ENCODE results near the gene HOXB7. TPM values are rescaled to one million over a fixed set of nuclear protein-coding genes. Genes with fewer than 3 reads are reported as not detected.

HOXB7 gene
- total RNA-seq, 1 donor from 2014 or later, result 0.64 TPM

GRCh38 chr17:48568499-48569239 lies 42.1 kb downstream of the HOXB7 start:
- TF ChIP-seq CTCF (IDR thresholded peaks at IDR 0.05; ENCODE audit: partially characterized antibody, unreplicated experiment), result no peak
- H3K27me3 Mint-ChIP-seq (ENCODE audit: unreplicated experiment), result peaks cover 28% of the 10 kb centered on the region
- no peak for DNase-seq
- peaks cover 6% of the 10 kb centered on the region for H3K9me3 Mint-ChIP-seq (ENCODE audit: unreplicated experiment)
- H3K36me3 Mint-ChIP-seq (ENCODE audit: unreplicated experiment), result no peaks in the 10 kb centered on the region
- H3K4me1 Mint-ChIP-seq (ENCODE audit: low read depth, unreplicated experiment), result peaks cover 2% of the 10 kb centered on the region
- H3K27ac Mint-ChIP-seq (ENCODE audit: unreplicated experiment), result no peak overlapping the region
- H3K4me3 Mint-ChIP-seq (ENCODE audit: unreplicated experiment), result no peak overlapping the region

GRCh38 chr17:48567646-48568354 lies 43.0 kb downstream of the HOXB7 start:
- peaks cover 7% of the 10 kb centered on the region for H3K9me3 Mint-ChIP-seq (ENCODE audit: unreplicated experiment)
- H3K27ac Mint-ChIP-seq (ENCODE audit: unreplicated experiment), result no peak overlapping the region

GRCh38 chr17:48567209-48567608 lies 43.6 kb downstream of the HOXB7 start:
- no peak for DNase-seq
- Mint-ChIP-seq H3K27me3 (ENCODE audit: unreplicated experiment) (peaks cover 33% of the 10 kb centered on the region), H3K36me3 (ENCODE audit: unreplicated experiment) (no peaks in the 10 kb centered on the region), H3K9me3 (ENCODE audit: unreplicated experiment) (peaks cover 7% of the 10 kb centered on the region), H3K27ac (ENCODE audit: unreplicated experiment) (no peak overlapping the region), H3K4me1 (ENCODE audit: low read depth, unreplicated experiment) (peaks cover 3% of the 10 kb centered on the region), H3K4me3 (ENCODE audit: unreplicated experiment) (no peak overlapping the region)
- TF ChIP-seq CTCF (IDR thresholded peaks at IDR 0.05; ENCODE audit: partially characterized antibody, unreplicated experiment), result no peak

More at GRCh38 chr17:48567646-48568354, 43.0 kb downstream of the HOXB7 start:
- DNase-seq, result no peak
- H3K27me3 Mint-ChIP-seq (ENCODE audit: unreplicated experiment), result peaks cover 27% of the 10 kb centered on the region
- TF ChIP-seq CTCF (IDR thresholded peaks at IDR 0.05; ENCODE audit: partially characterized antibody, unreplicated experiment), result no peak
- no peaks in the 10 kb centered on the region for H3K36me3 Mint-ChIP-seq (ENCODE audit: unreplicated experiment)
- no peak overlapping the region for H3K4me3 Mint-ChIP-seq (ENCODE audit: unreplicated experiment)
- H3K4me1 Mint-ChIP-seq (ENCODE audit: low read depth, unreplicated experiment), result peaks cover 3% of the 10 kb centered on the region

- no peak for TF ChIP-seq CTCF (IDR thresholded peaks at IDR 0.05; ENCODE audit: partially characterized antibody, unreplicated experiment)
- Mint-ChIP-seq H3K9me3 (ENCODE audit: unreplicated experiment) (peaks cover 7% of the 10 kb centered on the region), H3K4me1 (ENCODE audit: low read depth, unreplicated experiment) (peaks cover 3% of the 10 kb centered on the region), H3K4me3 (ENCODE audit: unreplicated experiment) (no peak overlapping the region), H3K36me3 (ENCODE audit: unreplicated experiment) (no peaks in the 10 kb centered on the region), H3K27ac (ENCODE audit: unreplicated experiment) (no peak overlapping the region), H3K27me3 (ENCODE audit: unreplicated experiment) (peaks cover 33% of the 10 kb centered on the region)
- no peak for DNase-seq
Measured at GRCh38 chr17:48566717-48567116, 44.1 kb downstream of the HOXB7 start.
